ENCODE measurements around the gene PPP3R1.

- peak; percentile 85 for TF ChIP-seq CTCF (conservative IDR thresholded peaks at IDR 0.05; ENCODE audit: low read depth, low read length)
- no peak for TF ChIP-seq EZH2 (IDR thresholded peaks at IDR 0.05; ENCODE audit: borderline replicate concordance, low read depth, low read length, poor library complexity, severe bottlenecking)
Observed at GRCh38 chr2:68185541-68186164, 66.7 kb downstream of the PPP3R1 start.
